ENCODE measurements around the gene ZMYM2.

ZMYM2 gene

GRCh38 chr13:20130012-20130411, 171.5 kb downstream of the ZMYM2 start:
- H3K9me2 ChIP-seq (ENCODE audit: low read depth, low read length): no peaks in the 10 kb centered on the region
- TF ChIP-seq CTCF (IDR thresholded peaks at IDR 0.05; ENCODE audit: low read length): no peak
- TF ChIP-seq EZH2 (IDR thresholded peaks at IDR 0.05; ENCODE audit: borderline replicate concordance, low read length): no peak
- peaks cover 5% of the 10 kb centered on the region; the same call in 1 of the 2 replicates for H3K27me3 ChIP-seq (ENCODE audit: insufficient read depth, low read length)
- H3K9ac ChIP-seq (ENCODE audit: low read length): no peak overlapping the region
- H3K27ac ChIP-seq (ENCODE audit: low read depth, low read length, poor library complexity, severe bottlenecking): no peak overlapping the region
- H4K20me1 ChIP-seq (ENCODE audit: insufficient read depth, low read length): no peaks in the 10 kb centered on the region
- H3K9me3 ChIP-seq (ENCODE audit: low read length): no peaks in the 10 kb centered on the region
- no peaks in the 10 kb centered on the region for H3K36me3 ChIP-seq (ENCODE audit: insufficient read depth, low read length)
- H3K4me1 ChIP-seq (ENCODE audit: insufficient read depth, low read length, severe bottlenecking): peaks cover 14% of the 10 kb centered on the region
- H3K4me3 ChIP-seq (ENCODE audit: low read depth, low read length, poor library complexity, severe bottlenecking): no peak overlapping the region
- H3F3A ChIP-seq (ENCODE audit: insufficient read depth, low read length): no peaks in the 10 kb centered on the region
- H3K79me2 ChIP-seq (ENCODE audit: insufficient read depth, low read length): no peaks in the 10 kb centered on the region
- no peak overlapping the region for H2AFZ ChIP-seq (ENCODE audit: low read length)
- H3K4me2 ChIP-seq (ENCODE audit: low read length): no peak overlapping the region

- TF ChIP-seq EZH2 (IDR thresholded peaks at IDR 0.05; ENCODE audit: borderline replicate concordance, low read length): no peak
These were observed 172.1 kb downstream of the ZMYM2 start for GRCh38 chr13:20130652-20131051.

GRCh38 chr13:20131057-20131832, 172.7 kb downstream of the ZMYM2 start:
- peaks cover 5% of the 10 kb centered on the region; the same call in 1 of the 2 replicates for H3K27me3 ChIP-seq (ENCODE audit: insufficient read depth, low read length)
- no peak overlapping the region for H3K4me2 ChIP-seq (ENCODE audit: low read length)
- no peaks in the 10 kb centered on the region for H4K20me1 ChIP-seq (ENCODE audit: insufficient read depth, low read length)
- H3K9ac ChIP-seq (ENCODE audit: low read length): no peak overlapping the region
- H2AFZ ChIP-seq (ENCODE audit: low read length): no peak overlapping the region
- TF ChIP-seq CTCF (IDR thresholded peaks at IDR 0.05; ENCODE audit: low read length) (no peak), EZH2 (IDR thresholded peaks at IDR 0.05; ENCODE audit: borderline replicate concordance, low read length) (no peak)
- H3K36me3 ChIP-seq (ENCODE audit: insufficient read depth, low read length): no peaks in the 10 kb centered on the region
- H3K27ac ChIP-seq (ENCODE audit: low read depth, low read length, poor library complexity, severe bottlenecking): no peak overlapping the region
- no peaks in the 10 kb centered on the region for H3F3A ChIP-seq (ENCODE audit: insufficient read depth, low read length)
- H3K4me1 ChIP-seq (ENCODE audit: insufficient read depth, low read length, severe bottlenecking): peaks cover 14% of the 10 kb centered on the region
- H3K9me3 ChIP-seq (ENCODE audit: low read length): no peaks in the 10 kb centered on the region
- no peak overlapping the region for H3K4me3 ChIP-seq (ENCODE audit: low read depth, low read length, poor library complexity, severe bottlenecking)
- no peaks in the 10 kb centered on the region for H3K79me2 ChIP-seq (ENCODE audit: insufficient read depth, low read length)
- H3K9me2 ChIP-seq (ENCODE audit: low read depth, low read length): no peaks in the 10 kb centered on the region

More at GRCh38 chr13:20130652-20131051, 172.1 kb downstream of the ZMYM2 start:
- no peaks in the 10 kb centered on the region for H3F3A ChIP-seq (ENCODE audit: insufficient read depth, low read length)
- peaks cover 5% of the 10 kb centered on the region; the same call in 1 of the 2 replicates for H3K27me3 ChIP-seq (ENCODE audit: insufficient read depth, low read length)
- peaks cover 14% of the 10 kb centered on the region for H3K4me1 ChIP-seq (ENCODE audit: insufficient read depth, low read length, severe bottlenecking)
- H3K9me2 ChIP-seq (ENCODE audit: low read depth, low read length): no peaks in the 10 kb centered on the region
- H3K79me2 ChIP-seq (ENCODE audit: insufficient read depth, low read length): no peaks in the 10 kb centered on the region
- no peaks in the 10 kb centered on the region for H3K36me3 ChIP-seq (ENCODE audit: insufficient read depth, low read length)
- no peak overlapping the region for H3K27ac ChIP-seq (ENCODE audit: low read depth, low read length, poor library complexity, severe bottlenecking)
- H3K4me2 ChIP-seq (ENCODE audit: low read length): no peak overlapping the region
- no peak overlapping the region for H3K9ac ChIP-seq (ENCODE audit: low read length)
- no peak overlapping the region for H2AFZ ChIP-seq (ENCODE audit: low read length)
- H3K4me3 ChIP-seq (ENCODE audit: low read depth, low read length, poor library complexity, severe bottlenecking): no peak overlapping the region
- H4K20me1 ChIP-seq (ENCODE audit: insufficient read depth, low read length): no peaks in the 10 kb centered on the region
- no peaks in the 10 kb centered on the region for H3K9me3 ChIP-seq (ENCODE audit: low read length)

Data from OCI-LY1 (cell line).